HepG2 (cell line): ENCODE data around the gene MRPL48. TPM values are rescaled to one million over a fixed set of nuclear protein-coding genes. Genes with fewer than 3 reads are reported as not detected.

Experiments used
- CHCHD3 ChIP-seq: sonication (generic); formaldehyde crosslinking; IDR thresholded peaks from 2 replicates; pipeline ENCODE4 v1.8.0; 2022; ENCODE audit warnings: mild to moderate bottlenecking, missing genetic modification reagents, moderate library complexity
- KDM5B ChIP-seq: sonication (generic); formaldehyde crosslinking; IDR thresholded peaks from 2 replicates; pipeline ENCODE4 v1.4.0; 2020; ENCODE audit warnings: missing genetic modification reagents, mild to moderate bottlenecking, borderline replicate concordance
- NCOR1 ChIP-seq: fragments of 200-600 bp; sonication (generic); IDR thresholded peaks from 2 replicates; pipeline ENCODE4 v1.7.0; 2017; ENCODE audit warnings: antibody characterized with exemption, low read length, borderline replicate concordance
- NR3C1 ChIP-seq: sonication (generic); formaldehyde crosslinking; IDR thresholded peaks from 2 replicates; pipeline ENCODE4 v1.4.0; 2020; ENCODE audit warnings: missing genetic modification reagents
- PHF8 ChIP-seq: sonication (generic); formaldehyde crosslinking; IDR thresholded peaks from 2 replicates; pipeline ENCODE4 v1.5.0; 2020; ENCODE audit warnings: missing genetic modification reagents
- PRPF4 ChIP-seq: fragments of 200-400 bp; formaldehyde crosslinking; IDR thresholded peaks from 2 replicates; pipeline ENCODE4 v1.6.1; 2016; ENCODE audit warnings: low read length, low read depth; ENCODE audit not compliant: poor library complexity, severe bottlenecking
- SP5 ChIP-seq: IDR thresholded peaks from 2 replicates; pipeline ENCODE4 v1.6.1; 2016; ENCODE audit warnings: low read depth, borderline replicate concordance
- TARDBP ChIP-seq: sonication (generic); formaldehyde crosslinking; IDR thresholded peaks from 2 replicates; pipeline ENCODE4 v1.8.0; 2022; ENCODE audit warnings: mild to moderate bottlenecking, missing genetic modification reagents
- TCF7L2 ChIP-seq: IDR thresholded peaks from 2 replicates; pipeline ENCODE4 v1.6.1; 2011; ENCODE audit warnings: mild to moderate bottlenecking, low read depth, low read length, moderate library complexity
- ZNF329 ChIP-seq: sonication (generic); formaldehyde crosslinking; IDR thresholded peaks from 2 replicates; pipeline ENCODE4 v1.9.0; 2021; ENCODE audit warnings: low read depth, mild to moderate bottlenecking, missing genetic modification reagents
- ZNF510 ChIP-seq: sonication (generic); formaldehyde crosslinking; IDR thresholded peaks from 2 replicates; pipeline ENCODE4 v1.4.0; 2020; ENCODE audit warnings: low read depth, mild to moderate bottlenecking, missing genetic modification reagents
- ZNF720 ChIP-seq: sonication (generic); formaldehyde crosslinking; IDR thresholded peaks from 2 replicates; pipeline ENCODE4 v1.4.0; 2020; ENCODE audit warnings: missing genetic modification reagents
- ZNF883 ChIP-seq: sonication (generic); formaldehyde crosslinking; IDR thresholded peaks from 2 replicates; pipeline ENCODE4 v1.5.1; 2020; ENCODE audit warnings: mild to moderate bottlenecking, missing genetic modification reagents; ENCODE audit errors: not compliant biosample characterization
- polyA plus RNA-seq, 8 experiments: library from polyadenylated mRNA; depleted of rRNA in 3 of 8; stranded (reverse) in 7 of 8; unstranded in 1 of 8; fragments of >200 nt; fragmentation: Illumina TruSeq in 4 of 8; extraction: Trizol in 4 of 8; gene quantifications; 2 replicates each; pipeline versions ENCODE4 v1.2.1 to v1.2.3, GENCODE V29; 2011 to 2016; ENCODE audit warnings: low read depth in 4 of 8, missing spikeins in 1 of 8, mixed read lengths in 1 of 8; ENCODE audit not compliant: insufficient read depth in 1 of 8
- total RNA-seq, 5 experiments: library from RNA; depleted of rRNA; stranded (reverse); fragments of >200 nt; fragmentation: Illumina TruSeq; extraction: Trizol; gene quantifications; 2 replicates each; pipeline ENCODE4 v1.2.3, GENCODE V29; 2016; ENCODE audit warnings: low read depth in 1 of 5
- TF ChIP-seq, protein P1 (sequence below): sonication (generic); formaldehyde crosslinking; IDR thresholded peaks from 2 replicates; pipeline ENCODE4 v1.4.0; 2020; ENCODE audit warnings: low read depth, mild to moderate bottlenecking, missing genetic modification reagents
- TF ChIP-seq, protein P2 (sequence below): sonication (generic); formaldehyde crosslinking; IDR thresholded peaks from 2 replicates; pipeline ENCODE4; 2020; ENCODE audit warnings: missing genetic modification reagents, mild to moderate bottlenecking, borderline replicate concordance
- TF ChIP-seq, protein P3 (sequence below): sonication (generic); formaldehyde crosslinking; IDR thresholded peaks from 2 replicates; pipeline ENCODE4 v1.4.0; 2020; ENCODE audit warnings: missing genetic modification reagents, mild to moderate bottlenecking, borderline replicate concordance
- TF ChIP-seq, protein P4 (sequence below): sonication (generic); formaldehyde crosslinking; IDR thresholded peaks from 2 replicates; pipeline ENCODE4 v1.4.0; 2020; ENCODE audit warnings: missing genetic modification reagents
- TF ChIP-seq, protein P5 (sequence below): sonication (generic); formaldehyde crosslinking; IDR thresholded peaks from 2 replicates; pipeline ENCODE4 v1.5.1; 2020; ENCODE audit warnings: missing genetic modification reagents, mild to moderate bottlenecking, borderline replicate concordance
- TF ChIP-seq, protein P6 (sequence below): sonication (generic); formaldehyde crosslinking; IDR thresholded peaks from 2 replicates; pipeline ENCODE4 v1.5.0; 2020; ENCODE audit warnings: missing genetic modification reagents

The MRPL48 gene
- total and polyA plus RNA-seq, 2 of the 13 experiments (the other 11 are each of a cell fraction or from before 2014, with no cell fraction given): 61.2 to 67.9 TPM

DNA sequence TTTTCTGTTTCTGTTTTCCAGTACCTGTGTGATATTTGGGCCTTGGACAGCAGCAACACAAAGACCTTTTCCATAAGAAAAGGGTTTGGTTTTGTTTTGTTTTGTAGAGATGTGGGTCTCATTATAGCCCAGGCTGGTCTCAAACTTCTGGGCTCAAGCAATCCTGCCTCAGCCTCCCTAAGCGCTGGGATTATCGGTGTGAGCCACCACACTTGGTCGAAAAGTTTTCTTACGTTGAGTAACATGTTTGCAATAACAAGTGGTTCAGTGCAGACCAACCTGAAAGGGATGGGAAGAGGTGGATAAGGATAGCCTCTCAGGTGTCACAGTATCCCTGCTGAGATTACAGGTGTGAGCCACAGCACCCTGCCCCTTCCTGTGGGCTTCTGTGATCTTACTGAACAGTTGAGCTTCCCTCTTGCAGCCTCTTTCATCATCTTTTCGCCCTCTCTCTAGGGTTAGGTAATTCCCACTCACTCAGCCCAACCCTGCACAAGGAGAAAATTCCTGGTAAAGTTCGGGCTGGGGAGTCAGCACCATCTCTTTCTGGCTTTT is 3.5 kb upstream of the MRPL48 start (continued):
- TF ChIP-seq, protein P1, sequence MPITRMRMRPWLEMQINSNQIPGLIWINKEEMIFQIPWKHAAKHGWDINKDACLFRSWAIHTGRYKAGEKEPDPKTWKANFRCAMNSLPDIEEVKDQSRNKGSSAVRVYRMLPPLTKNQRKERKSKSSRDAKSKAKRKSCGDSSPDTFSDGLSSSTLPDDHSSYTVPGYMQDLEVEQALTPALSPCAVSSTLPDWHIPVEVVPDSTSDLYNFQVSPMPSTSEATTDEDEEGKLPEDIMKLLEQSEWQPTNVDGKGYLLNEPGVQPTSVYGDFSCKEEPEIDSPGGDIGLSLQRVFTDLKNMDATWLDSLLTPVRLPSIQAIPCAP: no peak
- TF ChIP-seq ZNF720 (CRISPR knock-in tag) (no peak), SP5 (CRISPR knock-in tag) (no peak), NCOR1 (0 out of 2 replicates have a peak, but pooled peaks have one; percentile 15), ZNF510 (CRISPR knock-in tag) (no peak), CHCHD3 (CRISPR knock-in tag) (no peak), PHF8 (CRISPR knock-in tag) (no peak), TCF7L2 (no peak), TARDBP (no peak), ZNF329 (CRISPR knock-in tag) (no peak), KDM5B (CRISPR knock-in tag) (no peak), NR3C1 (no peak), ZNF883 (CRISPR knock-in tag) (no peak), PRPF4 (no peak)
- TF ChIP-seq, protein P2, sequence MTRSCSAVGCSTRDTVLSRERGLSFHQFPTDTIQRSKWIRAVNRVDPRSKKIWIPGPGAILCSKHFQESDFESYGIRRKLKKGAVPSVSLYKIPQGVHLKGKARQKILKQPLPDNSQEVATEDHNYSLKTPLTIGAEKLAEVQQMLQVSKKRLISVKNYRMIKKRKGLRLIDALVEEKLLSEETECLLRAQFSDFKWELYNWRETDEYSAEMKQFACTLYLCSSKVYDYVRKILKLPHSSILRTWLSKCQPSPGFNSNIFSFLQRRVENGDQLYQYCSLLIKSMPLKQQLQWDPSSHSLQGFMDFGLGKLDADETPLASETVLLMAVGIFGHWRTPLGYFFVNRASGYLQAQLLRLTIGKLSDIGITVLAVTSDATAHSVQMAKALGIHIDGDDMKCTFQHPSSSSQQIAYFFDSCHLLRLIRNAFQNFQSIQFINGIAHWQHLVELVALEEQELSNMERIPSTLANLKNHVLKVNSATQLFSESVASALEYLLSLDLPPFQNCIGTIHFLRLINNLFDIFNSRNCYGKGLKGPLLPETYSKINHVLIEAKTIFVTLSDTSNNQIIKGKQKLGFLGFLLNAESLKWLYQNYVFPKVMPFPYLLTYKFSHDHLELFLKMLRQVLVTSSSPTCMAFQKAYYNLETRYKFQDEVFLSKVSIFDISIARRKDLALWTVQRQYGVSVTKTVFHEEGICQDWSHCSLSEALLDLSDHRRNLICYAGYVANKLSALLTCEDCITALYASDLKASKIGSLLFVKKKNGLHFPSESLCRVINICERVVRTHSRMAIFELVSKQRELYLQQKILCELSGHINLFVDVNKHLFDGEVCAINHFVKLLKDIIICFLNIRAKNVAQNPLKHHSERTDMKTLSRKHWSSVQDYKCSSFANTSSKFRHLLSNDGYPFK: no peak
- TF ChIP-seq, protein P3, sequence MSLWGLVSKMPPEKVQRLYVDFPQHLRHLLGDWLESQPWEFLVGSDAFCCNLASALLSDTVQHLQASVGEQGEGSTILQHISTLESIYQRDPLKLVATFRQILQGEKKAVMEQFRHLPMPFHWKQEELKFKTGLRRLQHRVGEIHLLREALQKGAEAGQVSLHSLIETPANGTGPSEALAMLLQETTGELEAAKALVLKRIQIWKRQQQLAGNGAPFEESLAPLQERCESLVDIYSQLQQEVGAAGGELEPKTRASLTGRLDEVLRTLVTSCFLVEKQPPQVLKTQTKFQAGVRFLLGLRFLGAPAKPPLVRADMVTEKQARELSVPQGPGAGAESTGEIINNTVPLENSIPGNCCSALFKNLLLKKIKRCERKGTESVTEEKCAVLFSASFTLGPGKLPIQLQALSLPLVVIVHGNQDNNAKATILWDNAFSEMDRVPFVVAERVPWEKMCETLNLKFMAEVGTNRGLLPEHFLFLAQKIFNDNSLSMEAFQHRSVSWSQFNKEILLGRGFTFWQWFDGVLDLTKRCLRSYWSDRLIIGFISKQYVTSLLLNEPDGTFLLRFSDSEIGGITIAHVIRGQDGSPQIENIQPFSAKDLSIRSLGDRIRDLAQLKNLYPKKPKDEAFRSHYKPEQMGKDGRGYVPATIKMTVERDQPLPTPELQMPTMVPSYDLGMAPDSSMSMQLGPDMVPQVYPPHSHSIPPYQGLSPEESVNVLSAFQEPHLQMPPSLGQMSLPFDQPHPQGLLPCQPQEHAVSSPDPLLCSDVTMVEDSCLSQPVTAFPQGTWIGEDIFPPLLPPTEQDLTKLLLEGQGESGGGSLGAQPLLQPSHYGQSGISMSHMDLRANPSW: no peak
- TF ChIP-seq, protein P4, sequence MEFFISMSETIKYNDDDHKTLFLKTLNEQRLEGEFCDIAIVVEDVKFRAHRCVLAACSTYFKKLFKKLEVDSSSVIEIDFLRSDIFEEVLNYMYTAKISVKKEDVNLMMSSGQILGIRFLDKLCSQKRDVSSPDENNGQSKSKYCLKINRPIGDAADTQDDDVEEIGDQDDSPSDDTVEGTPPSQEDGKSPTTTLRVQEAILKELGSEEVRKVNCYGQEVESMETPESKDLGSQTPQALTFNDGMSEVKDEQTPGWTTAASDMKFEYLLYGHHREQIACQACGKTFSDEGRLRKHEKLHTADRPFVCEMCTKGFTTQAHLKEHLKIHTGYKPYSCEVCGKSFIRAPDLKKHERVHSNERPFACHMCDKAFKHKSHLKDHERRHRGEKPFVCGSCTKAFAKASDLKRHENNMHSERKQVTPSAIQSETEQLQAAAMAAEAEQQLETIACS: no peak
- TF ChIP-seq, protein P5, sequence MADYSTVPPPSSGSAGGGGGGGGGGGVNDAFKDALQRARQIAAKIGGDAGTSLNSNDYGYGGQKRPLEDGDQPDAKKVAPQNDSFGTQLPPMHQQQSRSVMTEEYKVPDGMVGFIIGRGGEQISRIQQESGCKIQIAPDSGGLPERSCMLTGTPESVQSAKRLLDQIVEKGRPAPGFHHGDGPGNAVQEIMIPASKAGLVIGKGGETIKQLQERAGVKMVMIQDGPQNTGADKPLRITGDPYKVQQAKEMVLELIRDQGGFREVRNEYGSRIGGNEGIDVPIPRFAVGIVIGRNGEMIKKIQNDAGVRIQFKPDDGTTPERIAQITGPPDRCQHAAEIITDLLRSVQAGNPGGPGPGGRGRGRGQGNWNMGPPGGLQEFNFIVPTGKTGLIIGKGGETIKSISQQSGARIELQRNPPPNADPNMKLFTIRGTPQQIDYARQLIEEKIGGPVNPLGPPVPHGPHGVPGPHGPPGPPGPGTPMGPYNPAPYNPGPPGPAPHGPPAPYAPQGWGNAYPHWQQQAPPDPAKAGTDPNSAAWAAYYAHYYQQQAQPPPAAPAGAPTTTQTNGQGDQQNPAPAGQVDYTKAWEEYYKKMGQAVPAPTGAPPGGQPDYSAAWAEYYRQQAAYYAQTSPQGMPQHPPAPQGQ: no peak
- TF ChIP-seq, protein P6, sequence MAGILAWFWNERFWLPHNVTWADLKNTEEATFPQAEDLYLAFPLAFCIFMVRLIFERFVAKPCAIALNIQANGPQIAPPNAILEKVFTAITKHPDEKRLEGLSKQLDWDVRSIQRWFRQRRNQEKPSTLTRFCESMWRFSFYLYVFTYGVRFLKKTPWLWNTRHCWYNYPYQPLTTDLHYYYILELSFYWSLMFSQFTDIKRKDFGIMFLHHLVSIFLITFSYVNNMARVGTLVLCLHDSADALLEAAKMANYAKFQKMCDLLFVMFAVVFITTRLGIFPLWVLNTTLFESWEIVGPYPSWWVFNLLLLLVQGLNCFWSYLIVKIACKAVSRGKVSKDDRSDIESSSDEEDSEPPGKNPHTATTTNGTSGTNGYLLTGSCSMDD (CRISPR knock-in tag): no peak
